HG03039 (cell line): ENCODE data around the gene TNFRSF9.
"Not testable (repeated sequence)": the region's sequence is repeated elsewhere in the genome, so short reads cannot be mapped to it uniquely, and the experiment has no call there.

Experiments
- ATAC-seq: cut with Tn5 transposase; IDR thresholded peaks from one replicate; pipeline ENCODE4 v1.9.1; 2021; ENCODE audit warnings: mild to moderate bottlenecking, moderate library complexity; ENCODE audit not compliant: unreplicated experiment

TNFRSF9 gene

GRCh38 chr1:7961216-7962013, 20.8 kb upstream of the TNFRSF9 start, which contains the start of gene PARK7:
PARK7 (plus strand) TSS chr1:7961711; CDS start chr1:7962786, 1,075 bp downstream.
- peak; percentile 91 for ATAC-seq

- no peak for ATAC-seq
These were observed 20.2 kb upstream of the TNFRSF9 start for GRCh38 chr1:7960867-7961215.

DNA sequence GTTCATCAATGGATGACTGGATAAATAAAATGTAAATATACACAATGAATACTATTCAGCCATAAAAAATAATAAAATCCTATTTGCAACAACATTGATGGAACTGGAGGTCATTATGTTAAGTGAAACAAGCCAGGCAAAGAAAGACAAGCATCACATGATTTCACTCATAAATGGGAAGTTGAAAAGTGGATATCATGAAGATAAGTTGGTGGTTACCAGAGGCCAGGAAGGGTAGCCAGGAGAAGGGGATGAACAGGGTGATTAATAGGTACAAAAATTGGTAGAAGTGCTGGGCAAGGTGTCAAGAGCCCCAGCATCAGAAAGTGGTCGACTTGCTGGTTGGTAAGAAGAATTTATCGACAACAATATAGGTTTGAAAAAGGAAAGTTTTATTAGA, 19.5 kb upstream of the TNFRSF9 start:
- ATAC-seq: no peak

DNA sequence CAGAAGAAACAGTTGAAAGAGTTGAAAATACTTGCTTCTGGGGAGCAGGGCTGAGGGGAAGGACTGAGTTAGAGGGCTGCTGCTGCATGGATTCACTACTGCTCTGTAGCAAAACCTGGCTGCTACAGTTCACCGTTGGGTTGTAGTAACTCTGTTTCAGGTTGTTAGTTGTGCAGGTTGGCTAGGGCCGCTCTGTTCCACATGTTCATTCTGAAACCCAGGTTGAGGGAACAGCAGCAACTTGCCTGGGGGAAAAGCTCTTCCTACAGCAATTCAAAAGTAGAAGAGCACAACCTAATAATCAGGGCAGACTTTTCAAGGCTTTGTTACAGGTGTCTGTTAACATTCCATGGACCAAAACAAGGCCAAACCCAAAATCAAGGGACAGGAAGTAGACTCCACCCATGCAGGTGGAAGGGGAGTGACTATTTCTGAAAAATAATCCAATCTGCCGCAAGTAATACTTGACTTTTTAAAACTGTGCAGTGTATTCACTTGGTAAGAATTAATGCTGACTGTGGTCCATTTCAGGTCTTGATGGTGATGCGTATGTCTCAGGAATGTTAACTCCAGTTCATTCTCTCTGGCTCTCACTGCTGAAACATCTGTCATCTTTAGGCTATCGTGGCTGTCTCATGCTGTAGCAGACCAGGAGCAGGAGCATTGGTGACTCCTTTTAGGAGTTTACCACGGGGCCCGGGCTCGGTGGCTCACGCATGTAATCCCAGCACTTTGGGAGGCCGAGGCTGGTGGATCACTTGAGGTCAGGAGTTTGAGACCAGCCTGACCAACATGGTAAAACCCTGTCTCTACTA, 15.8 kb upstream of the TNFRSF9 start:
- no peak for ATAC-seq

GRCh38 chr1:7954683-7955082, 14.0 kb upstream of the TNFRSF9 start:
- ATAC-seq: no peak

GRCh38 chr1:7953850-7954609, 13.4 kb upstream of the TNFRSF9 start:
- peak; percentile 92 for ATAC-seq

DNA sequence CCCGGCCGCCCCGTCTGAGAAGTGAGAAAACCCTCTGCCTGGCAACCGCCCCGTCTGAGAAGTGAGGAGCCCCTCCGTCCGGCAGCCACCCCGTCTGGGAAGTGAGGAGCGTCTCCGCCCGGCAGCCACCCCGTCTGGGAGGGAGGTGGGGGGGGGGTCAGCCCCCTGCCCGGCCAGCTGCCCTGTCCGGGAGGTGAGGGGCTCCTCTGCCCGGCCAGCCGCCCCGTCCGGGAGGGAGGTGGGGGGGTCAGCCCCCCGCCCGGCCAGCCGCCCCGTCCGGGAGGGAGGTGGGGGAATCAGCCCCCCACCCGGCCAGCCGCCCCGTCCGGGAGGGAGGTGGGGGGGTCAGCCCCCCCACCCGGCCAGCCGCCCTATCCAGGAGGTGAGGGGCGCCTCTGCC, 12.2 kb upstream of the TNFRSF9 start:
- ATAC-seq: not testable (repeated sequence)

DNA sequence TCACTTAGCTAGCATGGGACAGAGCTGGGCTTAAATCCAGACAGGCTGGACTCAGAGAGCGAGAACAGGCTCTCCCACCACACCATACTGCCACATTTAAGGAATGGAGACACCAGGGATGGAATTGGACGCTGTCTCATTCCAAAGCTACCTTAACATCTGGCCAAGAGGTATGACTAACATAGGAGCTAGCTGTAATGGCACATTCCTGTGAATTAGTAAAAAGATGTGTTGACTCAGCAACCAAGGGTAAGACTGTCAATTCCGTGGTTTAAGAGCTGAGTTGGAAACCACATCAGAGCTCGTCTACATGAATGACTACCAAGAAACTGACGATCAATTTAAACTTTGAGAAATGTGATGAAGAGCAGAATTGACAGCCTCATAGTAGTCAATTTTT, 8.3 kb upstream of the TNFRSF9 start:
- ATAC-seq: no peak

GRCh38 chr1:7943251-7943650, 2.6 kb upstream of the TNFRSF9 start:
- ATAC-seq: no peak

GRCh38 chr1:7942214-7942921, 1.7 kb upstream of the TNFRSF9 start:
- ATAC-seq: no peak

DNA sequence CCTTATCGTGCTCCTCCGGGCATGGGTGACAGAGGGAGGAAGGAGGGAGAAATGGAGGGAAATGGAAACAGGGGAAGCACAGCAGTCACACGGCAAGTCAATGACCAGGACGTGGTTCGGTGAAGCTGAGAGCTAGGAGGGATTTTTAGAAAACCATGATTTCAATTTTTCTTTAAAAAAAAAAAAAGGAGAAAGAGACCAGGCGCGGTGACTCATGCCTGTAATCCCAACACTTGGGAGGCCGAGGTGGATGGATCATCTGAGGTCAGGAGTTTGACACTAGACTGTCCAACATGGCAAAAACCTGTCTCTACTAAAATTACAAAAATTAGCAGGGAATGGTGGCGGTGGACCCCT, 776 bp upstream of the TNFRSF9 start:
- ATAC-seq: no peak

DNA sequence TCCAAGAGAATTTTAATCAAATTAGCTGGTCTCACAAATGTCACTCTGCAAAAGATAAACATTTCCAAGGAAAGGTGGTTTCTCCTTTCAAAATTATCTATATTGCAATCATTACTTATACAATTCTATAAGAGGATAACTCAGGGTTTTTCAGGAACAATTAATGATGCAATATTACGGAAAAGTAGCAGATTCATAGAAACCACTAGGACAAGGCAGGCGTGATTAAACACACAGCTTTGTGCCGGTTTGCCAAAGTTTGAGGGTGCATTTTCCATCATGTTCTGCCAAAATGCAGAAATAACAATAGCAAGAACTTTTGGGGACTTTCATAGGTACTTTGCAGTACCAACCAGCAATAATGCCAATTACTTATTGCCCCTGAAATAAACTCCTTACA, 605 bp downstream of the TNFRSF9 start:
- ATAC-seq: no peak

DNA sequence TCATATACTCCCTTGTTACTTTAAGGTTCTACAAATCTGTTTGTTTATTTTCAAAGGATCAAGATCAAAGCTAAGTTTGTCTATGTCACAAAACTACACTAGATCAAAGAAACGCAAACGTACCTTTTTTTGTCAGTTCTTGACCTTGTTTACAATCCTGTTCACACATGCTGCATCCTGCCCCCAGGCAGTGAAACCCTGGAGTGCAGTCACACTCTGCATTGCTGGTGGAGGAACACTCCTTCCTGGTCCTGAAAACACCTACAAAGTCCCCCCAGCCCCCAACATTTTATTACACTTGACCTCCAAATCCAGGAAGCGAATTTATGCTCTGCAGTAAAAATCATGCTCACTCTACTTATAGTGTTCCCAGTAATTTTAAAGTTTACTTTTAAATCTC, 2.6 kb downstream of the TNFRSF9 start:
- ATAC-seq: no peak

DNA sequence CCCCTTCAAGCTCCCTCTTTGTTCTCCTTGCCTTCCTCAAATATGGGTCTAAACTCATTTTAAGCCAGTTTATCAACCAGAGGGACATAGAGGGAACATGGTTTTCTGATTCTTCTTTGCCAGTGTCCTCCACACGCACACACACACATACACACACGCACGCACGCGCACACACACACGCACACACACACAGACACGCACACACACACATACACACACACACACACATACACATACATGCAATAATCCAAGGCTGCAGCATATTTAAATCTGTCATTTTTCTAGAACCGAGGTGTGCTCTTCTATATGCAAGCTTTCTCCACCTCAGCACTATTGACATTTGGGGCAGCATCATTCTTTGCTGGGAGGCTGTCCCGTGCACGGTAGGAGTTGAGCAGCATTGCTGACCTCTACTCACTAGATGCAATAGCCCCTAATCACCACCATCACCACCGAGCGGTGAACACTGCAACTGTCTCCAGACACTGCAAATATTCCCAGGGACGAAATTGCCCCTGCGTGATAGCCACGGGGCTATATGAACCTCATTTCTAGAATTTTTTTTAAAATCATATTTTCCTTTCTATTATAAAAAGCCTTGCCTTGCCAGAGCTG, 8.0 kb downstream of the TNFRSF9 start:
- ATAC-seq: no peak

- ATAC-seq: no peak
These were observed 9.2 kb downstream of the TNFRSF9 start for GRCh38 chr1:7931446-7931812.

DNA sequence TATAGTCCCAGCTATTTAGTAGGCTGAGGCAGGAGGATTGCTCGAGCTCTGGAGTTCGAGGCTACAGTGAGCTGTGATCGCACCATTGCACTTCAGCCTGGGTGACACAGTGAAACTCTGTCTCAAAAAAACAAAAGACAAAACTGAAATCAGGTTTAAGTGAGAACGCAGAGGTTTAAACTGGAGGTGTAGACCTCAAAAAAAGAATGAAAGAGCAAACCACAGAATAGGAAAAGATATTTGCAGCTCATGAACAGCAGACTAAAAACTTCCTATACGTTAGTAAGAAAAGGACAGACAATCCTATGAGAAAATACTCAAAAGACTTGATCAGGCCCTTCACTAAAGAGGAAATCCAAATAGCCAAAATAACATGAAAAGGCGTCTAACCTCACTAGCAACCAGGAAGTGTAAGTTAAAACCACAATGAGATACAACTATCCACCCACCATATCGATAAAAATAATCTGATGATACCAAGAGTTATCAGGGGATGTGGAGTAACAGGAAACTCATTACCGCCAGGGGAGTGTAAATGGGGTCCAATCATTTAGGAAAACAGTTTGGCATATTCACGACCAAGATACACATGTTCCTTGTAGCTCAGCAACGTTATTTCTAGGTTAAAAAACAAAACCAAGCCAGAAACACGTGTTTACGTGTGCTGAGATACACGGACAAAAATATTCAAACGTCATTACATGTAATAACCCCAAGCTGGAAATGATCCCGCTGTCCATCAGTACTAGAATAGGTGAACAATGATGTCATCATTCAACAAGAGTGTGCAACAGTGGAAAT, 9.8 kb downstream of the TNFRSF9 start:
- no peak for ATAC-seq

DNA sequence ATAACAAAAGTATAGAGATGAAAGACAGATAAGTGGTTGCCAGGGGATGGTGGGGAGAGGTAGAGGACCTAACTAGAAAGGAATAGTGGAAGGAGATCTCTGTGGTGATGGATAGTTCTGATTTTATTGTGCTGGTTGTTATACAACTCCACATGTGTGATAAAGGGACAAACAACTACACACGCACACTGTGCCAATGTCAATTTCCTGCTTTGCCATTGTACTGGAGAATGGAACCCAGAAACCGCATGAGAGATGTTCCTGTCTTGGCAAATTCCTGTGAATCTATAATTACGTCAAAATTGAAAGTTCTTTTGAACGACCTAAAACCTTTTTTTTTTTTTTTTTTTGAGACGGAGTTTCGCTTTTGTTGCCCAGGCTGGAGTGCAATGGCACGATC, 11.0 kb downstream of the TNFRSF9 start:
- no peak for ATAC-seq

DNA sequence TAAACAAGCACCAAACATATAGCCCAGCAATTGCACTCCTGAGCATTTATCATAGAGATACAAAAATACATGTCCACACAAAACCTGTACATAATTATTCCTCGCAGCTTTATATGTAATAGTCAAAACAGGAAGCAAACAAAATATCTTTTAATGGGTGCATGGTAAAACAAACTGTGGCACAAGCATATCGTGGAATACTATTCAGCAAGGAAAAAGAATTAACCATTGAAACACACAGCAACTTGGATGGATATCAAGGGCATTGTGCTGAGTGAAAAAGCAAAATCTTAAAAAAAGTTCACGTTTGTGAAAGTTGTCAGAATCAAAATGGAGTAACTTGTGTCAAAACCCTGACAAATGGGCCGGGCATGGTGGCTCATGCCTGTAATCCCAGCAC, 12.4 kb downstream of the TNFRSF9 start:
- ATAC-seq: no peak

- not testable (repeated sequence) for ATAC-seq
These were observed 13.6 kb downstream of the TNFRSF9 start for GRCh38 chr1:7927061-7927460.

DNA sequence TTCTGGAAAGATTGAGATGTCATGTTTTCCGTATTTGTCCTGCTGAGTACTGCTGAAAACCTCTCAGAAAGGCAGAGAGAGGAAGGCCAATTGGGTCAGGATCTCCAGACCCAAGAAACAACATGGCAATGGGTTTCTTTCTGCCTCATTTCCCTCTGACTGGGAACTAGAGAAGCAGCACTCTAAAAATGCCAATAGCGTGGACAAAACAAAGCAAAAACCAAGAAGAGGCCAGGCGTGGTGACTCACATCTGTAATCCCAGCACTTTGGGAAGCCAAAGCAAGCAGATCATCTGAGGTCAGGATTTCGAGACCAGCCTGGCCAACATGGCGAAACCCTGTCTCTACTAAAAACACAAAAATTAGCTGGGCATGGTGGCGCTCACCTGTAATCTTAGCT, 18.3 kb downstream of the TNFRSF9 start:
- ATAC-seq: no peak
